Mucosa of descending colon (tissue), 3 donors: ENCODE results near the gene DOCK10. TPM values are rescaled to one million over a fixed set of nuclear protein-coding genes. Genes with fewer than 3 reads are reported as not detected.

Source experiments
- ATAC-seq: fragments of 200-7000 bp; cut with Tn5 transposase; one replicate; pipeline ENCODE4 v1.9.1; 2020; ENCODE audit warnings: mild to moderate bottlenecking, moderate library complexity
- DNase-seq, 3 donors: peaks; one replicate each; pipeline ENCODE4 v3.0.0-alpha.2; 2020
- H3K36me3 ChIP-seq: fragments of 200-600 bp; one replicate; pipeline ENCODE4 v1.8.0; 2021; ENCODE audit warnings: low read depth, mild to moderate bottlenecking
- H3K4me1 ChIP-seq: fragments of 200-600 bp; one replicate; pipeline ENCODE4 v1.8.0; 2021; ENCODE audit warnings: low read depth, mild to moderate bottlenecking
- H3K4me3 ChIP-seq: fragments of 200-600 bp; one replicate; pipeline ENCODE4 v1.8.0; 2021; ENCODE audit warnings: mild to moderate bottlenecking
- H3K9me3 ChIP-seq: fragments of 200-600 bp; one replicate; pipeline ENCODE4 v1.8.0; 2021; ENCODE audit warnings: mild to moderate bottlenecking
- intact Hi-C, 2 donors: fragments of 100-400 bp; cut with DNase I in 1 of 2; cut with micrococcal nuclease in 1 of 2; formaldehyde crosslinking; loops; one replicate each; pipeline versions ENCODE4 v1.11.0 to v1.11.1; 2022; cut with DNase I, micrococcal nuclease
- total RNA-seq, 3 donors: library from RNA; stranded (reverse); fragmentation: NEBNext Ultra II Directional in 2 of 3; extraction: Animal tissue kit (Norgen Biotek cat#: 25700) in 2 of 3; gene quantifications; one replicate each; pipeline versions ENCODE4 v1.2.1 to v1.2.4, GENCODE V29; 2021 to 2023
- TF ChIP-seq, protein P1 (sequence below): fragments of 200-600 bp; IDR thresholded peaks from one replicate; pipeline ENCODE4 v1.8.0; 2022; ENCODE audit warnings: antibody characterized with exemption, mild to moderate bottlenecking
- donor health status: DM: no; HTN: no; CAD: no; lungs with moderate emphysema.
- donor health status: DM: no; HTN: no; CAD: no.
- donor health status: DM: no; HTN: yes; CAD: no.

Gene DOCK10
- total RNA-seq, 3 donors from 2014 or later, result 13.3 to 20.6 (median 14.7) TPM

DNA sequence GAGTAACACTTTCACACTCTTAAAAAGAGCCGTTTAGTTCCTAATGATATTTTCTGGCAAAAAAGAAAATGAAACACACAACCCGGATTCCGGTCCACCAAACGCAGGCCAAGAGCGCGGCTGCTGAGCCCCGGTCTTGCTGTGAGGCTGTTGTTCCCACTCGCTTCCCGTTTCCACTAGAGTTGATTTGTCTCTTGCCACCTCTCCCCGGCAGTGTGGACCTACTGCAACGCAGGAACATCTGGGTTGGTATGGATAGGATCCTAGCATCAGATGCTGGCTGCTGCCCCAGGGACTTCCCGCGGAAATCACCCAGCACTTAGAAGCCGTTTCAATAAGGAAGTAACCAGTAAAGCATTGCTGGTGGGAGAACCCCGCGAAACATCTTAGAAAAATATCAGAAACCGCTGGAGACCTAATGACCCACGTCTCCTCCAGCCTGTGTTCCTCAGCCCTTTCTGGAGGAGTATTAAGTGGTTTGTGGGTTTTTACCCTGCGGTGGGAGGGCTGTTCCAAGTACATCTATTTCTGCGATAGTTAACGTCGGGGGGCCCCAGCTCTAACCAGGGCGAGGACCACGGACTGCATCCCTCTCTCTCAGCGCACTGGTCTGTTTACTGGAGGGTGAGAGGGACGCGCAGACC is 939 bp downstream of the DOCK10 start:
- Histone ChIP-seq H3K9me3 (no peaks in the 10 kb centered on the region), H3K4me3 (peak overlapping the region; percentile 50), H3K36me3 (no peaks in the 10 kb centered on the region), H3K4me1 (no peaks in the 10 kb centered on the region)
- TF ChIP-seq, protein P1, sequence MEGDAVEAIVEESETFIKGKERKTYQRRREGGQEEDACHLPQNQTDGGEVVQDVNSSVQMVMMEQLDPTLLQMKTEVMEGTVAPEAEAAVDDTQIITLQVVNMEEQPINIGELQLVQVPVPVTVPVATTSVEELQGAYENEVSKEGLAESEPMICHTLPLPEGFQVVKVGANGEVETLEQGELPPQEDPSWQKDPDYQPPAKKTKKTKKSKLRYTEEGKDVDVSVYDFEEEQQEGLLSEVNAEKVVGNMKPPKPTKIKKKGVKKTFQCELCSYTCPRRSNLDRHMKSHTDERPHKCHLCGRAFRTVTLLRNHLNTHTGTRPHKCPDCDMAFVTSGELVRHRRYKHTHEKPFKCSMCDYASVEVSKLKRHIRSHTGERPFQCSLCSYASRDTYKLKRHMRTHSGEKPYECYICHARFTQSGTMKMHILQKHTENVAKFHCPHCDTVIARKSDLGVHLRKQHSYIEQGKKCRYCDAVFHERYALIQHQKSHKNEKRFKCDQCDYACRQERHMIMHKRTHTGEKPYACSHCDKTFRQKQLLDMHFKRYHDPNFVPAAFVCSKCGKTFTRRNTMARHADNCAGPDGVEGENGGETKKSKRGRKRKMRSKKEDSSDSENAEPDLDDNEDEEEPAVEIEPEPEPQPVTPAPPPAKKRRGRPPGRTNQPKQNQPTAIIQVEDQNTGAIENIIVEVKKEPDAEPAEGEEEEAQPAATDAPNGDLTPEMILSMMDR, result no peak
- ATAC-seq, result peak; percentile 72
- DNase-seq, result peak; percentile 59 to 72 (median 64)
- intact Hi-C loops, result no loop called here

DNA sequence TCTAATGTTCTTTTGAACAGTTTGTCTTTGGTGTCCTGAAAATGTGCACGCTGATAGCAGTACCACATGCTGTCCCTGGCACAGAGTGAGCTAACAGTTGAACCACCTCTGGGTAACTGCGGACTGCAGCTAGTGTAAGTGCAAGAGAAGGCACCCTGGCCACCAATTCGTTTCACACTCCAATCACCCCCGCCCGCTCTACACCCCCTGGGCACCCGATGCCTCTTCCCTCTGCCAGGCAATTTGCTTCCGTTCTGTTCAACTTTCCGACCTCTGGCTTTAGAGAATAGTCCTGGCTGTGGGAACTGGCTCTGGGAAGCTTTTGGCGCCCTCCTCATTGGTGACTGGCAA is 1.4 kb downstream of the DOCK10 start:
- Histone ChIP-seq H3K9me3 (no peaks in the 10 kb centered on the region), H3K4me1 (no peaks in the 10 kb centered on the region), H3K36me3 (no peaks in the 10 kb centered on the region), H3K4me3 (no peak overlapping the region)
- peak; percentile 24 to 55 (median 45) for DNase-seq
- TF ChIP-seq, protein P1, result no peak
- peak; percentile 47 for ATAC-seq
- intact Hi-C loops, result no loop called here

DNA sequence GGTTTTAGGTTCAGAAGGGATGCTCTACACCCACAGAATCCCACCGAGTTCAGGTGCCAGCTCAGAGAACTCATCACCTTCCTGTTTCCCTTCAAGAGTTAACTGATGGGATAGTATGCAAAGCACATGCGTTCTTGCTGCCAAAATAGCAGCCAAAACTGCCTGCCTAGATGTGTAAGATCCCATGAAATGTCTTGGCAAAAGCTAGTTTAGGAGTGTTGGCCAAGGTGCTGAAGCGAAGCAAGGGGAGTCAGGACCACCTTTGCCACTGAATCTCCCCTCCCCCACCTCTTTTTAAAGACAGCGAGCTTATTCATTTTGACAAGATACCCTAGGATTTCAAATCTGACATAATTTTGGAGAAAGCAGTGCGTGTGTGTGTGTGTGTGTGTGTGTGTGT is 2.1 kb downstream of the DOCK10 start:
- no peaks in the 10 kb centered on the region for H3K36me3 ChIP-seq
- ATAC-seq (no peak), DNase-seq (no peak)
- no peaks in the 10 kb centered on the region for H3K9me3 ChIP-seq
- no peak overlapping the region for H3K4me3 ChIP-seq
- TF ChIP-seq, protein P1, result no peak
- intact Hi-C loops, result no loop called here
- H3K4me1 ChIP-seq, result no peaks in the 10 kb centered on the region

DNA sequence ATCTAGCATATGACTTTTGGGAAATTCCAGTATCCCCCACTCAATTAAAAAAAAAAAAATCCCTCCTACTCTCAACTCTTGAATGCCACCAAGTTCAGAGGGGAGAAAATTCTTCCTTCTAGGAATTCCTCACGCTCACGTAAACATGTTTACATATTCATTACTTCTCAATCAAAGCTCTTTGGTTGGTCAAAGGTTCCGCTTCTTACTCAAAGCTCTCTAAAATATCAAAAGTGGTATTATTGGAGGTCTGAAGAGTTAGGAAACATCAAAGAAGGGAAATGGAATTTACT is 4.1 kb downstream of the DOCK10 start:
- H3K4me3 ChIP-seq, result no peak overlapping the region
- no peaks in the 10 kb centered on the region for H3K4me1 ChIP-seq
- H3K36me3 ChIP-seq, result no peaks in the 10 kb centered on the region
- ATAC-seq, result no peak
- TF ChIP-seq, protein P1, result no peak
- no peak for DNase-seq
- H3K9me3 ChIP-seq, result no peaks in the 10 kb centered on the region
- intact Hi-C loops, result no loop called here

DNA sequence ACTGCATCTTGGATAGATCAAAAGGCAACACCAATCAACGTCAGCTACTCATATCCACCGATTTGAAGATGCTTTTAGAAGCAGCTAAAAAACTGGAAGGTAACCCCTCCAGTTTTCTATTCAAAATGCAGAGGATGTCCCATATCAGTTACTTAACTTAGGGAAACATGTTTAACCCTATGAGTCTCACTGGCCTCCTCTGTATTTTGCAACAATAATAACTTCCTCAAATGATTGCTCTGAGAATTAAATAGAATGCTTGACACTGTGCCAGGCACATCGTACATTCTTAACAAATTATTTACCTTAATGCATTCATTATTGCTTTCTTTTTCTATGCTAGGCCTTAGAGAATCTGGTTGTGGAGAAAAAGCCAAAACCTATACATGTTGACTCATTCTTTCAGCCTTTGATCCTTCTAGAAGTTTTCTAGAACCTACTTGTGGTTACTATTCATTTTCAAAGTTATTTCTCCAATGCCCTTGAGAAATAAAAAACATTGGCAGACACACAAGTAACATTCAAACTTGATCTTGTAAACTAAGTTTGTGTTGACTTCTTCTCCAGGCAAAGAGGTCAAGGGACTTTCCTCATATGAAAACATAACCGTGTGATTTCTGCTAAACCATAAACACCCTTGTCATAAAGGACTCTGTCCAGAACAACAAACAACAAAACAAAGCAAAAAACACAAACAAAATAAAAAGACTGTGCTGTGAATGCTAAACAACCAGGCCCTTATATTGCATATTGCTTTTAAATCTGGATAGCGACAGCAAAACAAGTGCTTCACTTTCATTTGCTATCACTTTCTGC is 4.6 kb downstream of the DOCK10 start:
- Histone ChIP-seq H3K4me3 (no peak overlapping the region), H3K4me1 (peaks cover 3% of the 10 kb centered on the region), H3K36me3 (no peaks in the 10 kb centered on the region), H3K9me3 (no peaks in the 10 kb centered on the region)
- intact Hi-C loops, result no loop called here
- DNase-seq (no peak), ATAC-seq (no peak)
- TF ChIP-seq, protein P1, result no peak
